Stimulated activated CD8-positive, alpha-beta memory T cell treated with anti-CD3 and anti-CD28 coated beads, Interleukin-12 subunit alpha, Interleukin-12 subunit beta, amount 100 ng/mL, for 4 hours (primary cell): Measurements from ENCODE around the gene SLC6A6.

Experiments
- DNase-seq: peaks from one replicate; pipeline ENCODE4 v3.0.0-alpha.2; 2020; ENCODE audit warnings: low read depth

Gene SLC6A6

GRCh38 chr3:14454639-14455310 lies 52.4 kb downstream of the SLC6A6 start:
- DNase-seq: no peak

GRCh38 chr3:14455571-14456317 lies 53.3 kb downstream of the SLC6A6 start:
- DNase-seq: no peak

GRCh38 chr3:14456794-14457193 lies 54.4 kb downstream of the SLC6A6 start:
- DNase-seq: no peak

- DNase-seq: no peak
Observed at GRCh38 chr3:14457481-14457880, 55.1 kb downstream of the SLC6A6 start.

- no peak for DNase-seq
Observed at GRCh38 chr3:14457999-14458398, 55.6 kb downstream of the SLC6A6 start.

GRCh38 chr3:14458434-14459275 lies 56.2 kb downstream of the SLC6A6 start:
- DNase-seq: no peak

GRCh38 chr3:14459384-14459783 lies 57.0 kb downstream of the SLC6A6 start:
- DNase-seq: no peak

- no peak for DNase-seq
Observed at GRCh38 chr3:14459787-14460186, 57.4 kb downstream of the SLC6A6 start.

- DNase-seq: no peak
Observed at GRCh38 chr3:14460342-14461005, 58.1 kb downstream of the SLC6A6 start.

GRCh38 chr3:14461006-14461747 lies 58.8 kb downstream of the SLC6A6 start:
- DNase-seq: no peak

- DNase-seq: no peak
Observed at GRCh38 chr3:14461748-14462324, 59.4 kb downstream of the SLC6A6 start.

- no peak for DNase-seq
Observed at GRCh38 chr3:14462738-14463137, 60.3 kb downstream of the SLC6A6 start.

GRCh38 chr3:14463330-14464140 lies 61.1 kb downstream of the SLC6A6 start:
- DNase-seq: no peak

GRCh38 chr3:14464141-14464465 lies 61.7 kb downstream of the SLC6A6 start:
- no peak for DNase-seq

GRCh38 chr3:14464521-14464920 lies 62.1 kb downstream of the SLC6A6 start:
- DNase-seq: no peak

- no peak for DNase-seq
Observed at GRCh38 chr3:14465425-14465824, 63.0 kb downstream of the SLC6A6 start.

- DNase-seq: no peak
Observed at GRCh38 chr3:14466179-14466903, 63.9 kb downstream of the SLC6A6 start.

- peak; percentile 15 for DNase-seq
Observed at GRCh38 chr3:14467814-14468620, 65.6 kb downstream of the SLC6A6 start.

GRCh38 chr3:14468621-14468981 lies 66.2 kb downstream of the SLC6A6 start:
- DNase-seq: no peak
